HG02642 (cell line): ENCODE measurements around the gene ATP11B.
"Not testable (repeated sequence)": the region's sequence is repeated elsewhere in the genome, so short reads cannot be mapped to it uniquely, and the experiment has no call there.

Experiments
- ATAC-seq: cut with Tn5 transposase; IDR thresholded peaks from one replicate; pipeline ENCODE4 v1.9.1; 2021; ENCODE audit warnings: mild to moderate bottlenecking; ENCODE audit not compliant: unreplicated experiment, poor library complexity

Gene ATP11B

GRCh38 chr3:182794455-182795388, 1.4 kb downstream of the ATP11B start:
- ATAC-seq = no peak

GRCh38 chr3:182795389-182795782, 2.1 kb downstream of the ATP11B start:
- ATAC-seq = peak; percentile 12

GRCh38 chr3:182796310-182796709, 3.0 kb downstream of the ATP11B start:
- no peak for ATAC-seq

GRCh38 chr3:182797876-182798275, 4.6 kb downstream of the ATP11B start:
- no peak for ATAC-seq

- ATAC-seq = not testable (repeated sequence)
Observed at GRCh38 chr3:182799143-182799542, 5.8 kb downstream of the ATP11B start.

GRCh38 chr3:182800508-182800907, 7.2 kb downstream of the ATP11B start:
- ATAC-seq = no peak

- no peak for ATAC-seq
Observed at GRCh38 chr3:182802413-182803390, 9.4 kb downstream of the ATP11B start.

- no peak for ATAC-seq
Observed at GRCh38 chr3:182803596-182803995, 10.3 kb downstream of the ATP11B start.

GRCh38 chr3:182807061-182807460, 13.8 kb downstream of the ATP11B start:
- no peak for ATAC-seq

GRCh38 chr3:182808041-182808770, 14.9 kb downstream of the ATP11B start:
- no peak for ATAC-seq

- no peak for ATAC-seq
Observed at GRCh38 chr3:182809531-182809930, 16.2 kb downstream of the ATP11B start.

GRCh38 chr3:182810574-182811268, 17.4 kb downstream of the ATP11B start:
- ATAC-seq = no peak

GRCh38 chr3:182811269-182811596, 17.9 kb downstream of the ATP11B start:
- ATAC-seq = no peak

GRCh38 chr3:182812123-182812522, 18.8 kb downstream of the ATP11B start:
- ATAC-seq = no peak

- ATAC-seq = no peak
Observed at GRCh38 chr3:182814419-182815062, 21.2 kb downstream of the ATP11B start.

- ATAC-seq = no peak
Observed at GRCh38 chr3:182816181-182816580, 22.9 kb downstream of the ATP11B start.

- no peak for ATAC-seq
Observed at GRCh38 chr3:182818296-182818978, 25.1 kb downstream of the ATP11B start.

- ATAC-seq = no peak
Observed at GRCh38 chr3:182821221-182821981, 28.1 kb downstream of the ATP11B start.
